Measurements from ENCODE around the gene PHACTR1. TPM values are rescaled to one million over a fixed set of nuclear protein-coding genes. Genes with fewer than 3 reads are reported as not detected.

The PHACTR1 gene
- total and polyA plus RNA-seq, 3 donors from 2014 or later = 5.1 to 7.6 (median 6.5) TPM

GRCh38 chr6:13006578-13007300, 290.2 kb downstream of the PHACTR1 start:
- Histone ChIP-seq H3K9me3 (no peaks in the 10 kb centered on the region), H3K27me3 (no peaks in the 10 kb centered on the region), H3K4me3 (no peak overlapping the region), H3K27ac (no peak overlapping the region), H3K4me1 (no peaks in the 10 kb centered on the region), H3K36me3 (ENCODE audit: low read depth, missing control alignments) (no peaks in the 10 kb centered on the region)
- intact Hi-C loops (cut with DNase I; ENCODE audit: low total_unique reads) = no loop called here
- TF ChIP-seq CTCF (IDR thresholded peaks at IDR 0.05) (no peak), POLR2A (IDR thresholded peaks at IDR 0.05) (no peak)
- WGBS, 2 donors = 76 to 84% methylated on average over 4 of the region's 4 CpGs
- no peak for DNase-seq

GRCh38 chr6:13007744-13008143, 291.2 kb downstream of the PHACTR1 start:
- intact Hi-C loops (cut with DNase I; ENCODE audit: low total_unique reads) = no loop called here
- 83 to 94% methylated on average over 1 of the region's 1 CpG for WGBS, 2 donors
- TF ChIP-seq CTCF (IDR thresholded peaks at IDR 0.05) (no peak), POLR2A (IDR thresholded peaks at IDR 0.05) (no peak)
- H3K36me3 ChIP-seq (ENCODE audit: low read depth, missing control alignments) = no peaks in the 10 kb centered on the region
- no peak overlapping the region for H3K27ac ChIP-seq
- H3K27me3 ChIP-seq = no peaks in the 10 kb centered on the region
- DNase-seq = no peak
- H3K9me3 ChIP-seq = no peaks in the 10 kb centered on the region
- no peaks in the 10 kb centered on the region for H3K4me1 ChIP-seq
- no peak overlapping the region for H3K4me3 ChIP-seq

GRCh38 chr6:13009031-13009430, 292.5 kb downstream of the PHACTR1 start:
- no peak overlapping the region for H3K4me3 ChIP-seq
- intact Hi-C loops (cut with DNase I; ENCODE audit: low total_unique reads) = no loop called here
- no peak for TF ChIP-seq CTCF (IDR thresholded peaks at IDR 0.05)
- TF ChIP-seq POLR2A (IDR thresholded peaks at IDR 0.05) = no peak
- H3K27ac ChIP-seq = no peak overlapping the region
- H3K4me1 ChIP-seq = no peaks in the 10 kb centered on the region
- H3K36me3 ChIP-seq (ENCODE audit: low read depth, missing control alignments) = no peaks in the 10 kb centered on the region
- 77 to 86% methylated on average over 3 of the region's 3 CpGs for WGBS, 2 donors
- no peaks in the 10 kb centered on the region for H3K27me3 ChIP-seq
- DNase-seq = no peak
- H3K9me3 ChIP-seq = no peaks in the 10 kb centered on the region

GRCh38 chr6:13009461-13009860, 292.9 kb downstream of the PHACTR1 start:
- intact Hi-C loops (cut with DNase I; ENCODE audit: low total_unique reads) = no loop called here
- TF ChIP-seq POLR2A (IDR thresholded peaks at IDR 0.05) = no peak
- TF ChIP-seq CTCF (IDR thresholded peaks at IDR 0.05) = no peak
- Histone ChIP-seq H3K4me3 (no peak overlapping the region), H3K27ac (no peak overlapping the region), H3K27me3 (no peaks in the 10 kb centered on the region), H3K36me3 (ENCODE audit: low read depth, missing control alignments) (no peaks in the 10 kb centered on the region), H3K4me1 (no peaks in the 10 kb centered on the region), H3K9me3 (no peaks in the 10 kb centered on the region)
- 84% methylated on average over 2 of the region's 2 CpGs for WGBS, 2 donors
- DNase-seq = no peak

GRCh38 chr6:13011612-13012146, 295.1 kb downstream of the PHACTR1 start:
- Histone ChIP-seq H3K4me1 (no peaks in the 10 kb centered on the region), H3K27me3 (no peaks in the 10 kb centered on the region), H3K36me3 (ENCODE audit: low read depth, missing control alignments) (no peaks in the 10 kb centered on the region), H3K27ac (no peak overlapping the region), H3K9me3 (no peaks in the 10 kb centered on the region), H3K4me3 (no peak overlapping the region)
- DNase-seq = no peak
- intact Hi-C loops (cut with DNase I; ENCODE audit: low total_unique reads) = no loop called here
- TF ChIP-seq POLR2A (IDR thresholded peaks at IDR 0.05) = no peak
- TF ChIP-seq CTCF (IDR thresholded peaks at IDR 0.05) = no peak
- WGBS, 2 donors = 87 to 89% methylated on average over 5 of the region's 5 CpGs

Data from testis (tissue), 3 donors.